ENCODE data around the gene ARMC9.

ARMC9 gene

GRCh38 chr2:231341100-231341499 is 142.7 kb downstream of the ARMC9 start:
- CTCF ChIA-PET: no interaction called here
- POLR2A ChIA-PET (ENCODE audit: low non-redundant PET): no interaction called here
- no peak for TF ChIP-seq CTCF (conservative IDR thresholded peaks at IDR 0.05; ENCODE audit: low read depth)

GRCh38 chr2:231342061-231342711 is 143.8 kb downstream of the ARMC9 start:
- POLR2A ChIA-PET (ENCODE audit: low non-redundant PET): no interaction called here
- no peak for TF ChIP-seq CTCF (conservative IDR thresholded peaks at IDR 0.05; ENCODE audit: low read depth)
- DNase-seq (ENCODE audit: low spot score): no peak
- H3K27ac ChIP-seq: no peak overlapping the region
- CTCF ChIA-PET: interaction anchor here (0.5 kb wide), 1 partner anchor 70 kb away, joined by 5 read pairs; no protein-coding TSS in a partner anchor

More at GRCh38 chr2:231341100-231341499, 142.7 kb downstream of the ARMC9 start:
- no peak overlapping the region for H3K27ac ChIP-seq
- no peak for DNase-seq (ENCODE audit: low spot score)

- POLR2A ChIA-PET (ENCODE audit: low non-redundant PET): no interaction called here
- CTCF ChIA-PET: no interaction called here
- no peak for TF ChIP-seq CTCF (conservative IDR thresholded peaks at IDR 0.05; ENCODE audit: low read depth)
- H3K27ac ChIP-seq: no peak overlapping the region
- DNase-seq (ENCODE audit: low spot score): no peak
These were observed 144.7 kb downstream of the ARMC9 start for GRCh38 chr2:231343006-231343710.

GRCh38 chr2:231343988-231344387 is 145.6 kb downstream of the ARMC9 start:
- DNase-seq (ENCODE audit: low spot score): no peak
- TF ChIP-seq CTCF (conservative IDR thresholded peaks at IDR 0.05; ENCODE audit: low read depth): no peak
- H3K27ac ChIP-seq: no peak overlapping the region
- CTCF ChIA-PET: no interaction called here
- POLR2A ChIA-PET (ENCODE audit: low non-redundant PET): no interaction called here

- no peak for TF ChIP-seq CTCF (conservative IDR thresholded peaks at IDR 0.05; ENCODE audit: low read depth)
- ChIA-PET POLR2A (ENCODE audit: low non-redundant PET) (no interaction called here), CTCF (interaction anchor here (0.6 kb wide), 1 partner anchor 115 kb away, joined by 3 read pairs; no protein-coding TSS in a partner anchor)
- no peak for DNase-seq (ENCODE audit: low spot score)
- H3K27ac ChIP-seq: no peak overlapping the region
These were observed 146.4 kb downstream of the ARMC9 start for GRCh38 chr2:231344851-231345250.

GRCh38 chr2:231347081-231347480 is 148.7 kb downstream of the ARMC9 start:
- POLR2A ChIA-PET (ENCODE audit: low non-redundant PET): no interaction called here
- TF ChIP-seq CTCF (conservative IDR thresholded peaks at IDR 0.05; ENCODE audit: low read depth): no peak
- DNase-seq (ENCODE audit: low spot score): no peak
- no peak overlapping the region for H3K27ac ChIP-seq
- CTCF ChIA-PET: no interaction called here

Data from RWPE1 (cell line).